Heart right ventricle (tissue), 16 donors: Measurements from ENCODE around the gene BABAM2. TPM values are rescaled to one million over a fixed set of nuclear protein-coding genes. Genes with fewer than 3 reads are reported as not detected.
"Not testable (repeated sequence)": the region's sequence is repeated elsewhere in the genome, so short reads cannot be mapped to it uniquely, and the experiment has no call there.

ENCODE experiments used
- ATAC-seq, 8 donors: fragments of 200-7000 bp; cut with Tn5 transposase; one replicate each; pipeline ENCODE4 v1.9.1; 2020; ENCODE audit warnings: mild to moderate bottlenecking in 8 of 8, moderate library complexity in 8 of 8, moderate number of reproducible peaks in 1 of 8
- DNase-seq, 2 donors: peaks; one replicate each; pipeline ENCODE4 v3.0.0-alpha.2; 2020
- H3K27ac ChIP-seq, 10 donors: fragments of 200-600 bp; sonication (generic) in 2 of 10; one replicate each; pipeline versions ENCODE4 v1.5.0 to v1.8.0; 2020 to 2022; ENCODE audit warnings: mild to moderate bottlenecking in 3 of 10
- H3K27me3 ChIP-seq, 7 donors: fragments of 200-600 bp; one replicate each; pipeline ENCODE4 v1.8.0; 2021 to 2022; ENCODE audit warnings: mild to moderate bottlenecking in 2 of 7
- H3K36me3 ChIP-seq, 9 donors: fragments of 200-600 bp; sonication (generic) in 1 of 9; one replicate each; pipeline versions ENCODE4 v1.5.0 to v1.8.0; 2020 to 2022; ENCODE audit warnings: mild to moderate bottlenecking in 2 of 9
- H3K4me1 ChIP-seq, 9 donors: fragments of 200-600 bp; sonication (generic) in 1 of 9; one replicate each; pipeline versions ENCODE4 v1.5.0 to v1.8.0; 2020 to 2022; ENCODE audit warnings: mild to moderate bottlenecking in 4 of 9
- H3K4me3 ChIP-seq, 10 donors: fragments of 200-600 bp; sonication (generic) in 2 of 10; one replicate each; pipeline versions ENCODE4 v1.5.0 to v1.8.0; 2020 to 2022; ENCODE audit warnings: mild to moderate bottlenecking in 7 of 10, moderate library complexity in 2 of 10
- H3K9me3 ChIP-seq, 11 donors: fragments of 200-600 bp in 10 of 11; sonication (generic) in 2 of 11; one replicate each; pipeline versions ENCODE4 v1.5.0 to v1.8.0; 2013 to 2022; ENCODE audit warnings: mild to moderate bottlenecking in 2 of 11, control low read depth in 1 of 11, moderate library complexity in 1 of 11
- WGBS, 2 donors: extraction: QIAGEN DNeasy Blood & Tissue Kit; methylation state at CpG; one replicate each; pipeline ENCODE4 v1.1.7; 2013; ENCODE audit warnings: inconsistent platforms in 1 of 2; 5-methylcytosine and 5-hydroxymethylcytosine counted together
- intact Hi-C, 10 donors: fragments of 100-400 bp; cut with DNase I; formaldehyde crosslinking; loops; one replicate each; pipeline versions ENCODE4 v1.11.1 to v1.14.2; 2022
- polyA plus RNA-seq, 2 donors: library from polyadenylated mRNA; stranded (reverse); fragments of 200-250 nt; gene quantifications; one replicate each; pipeline ENCODE4 v1.2.3, GENCODE V29; 2013
- total RNA-seq, 10 donors: library from RNA; stranded (reverse); fragmentation: NEBNext Ultra II Directional in 3 of 10; extraction: Animal tissue kit (Norgen Biotek cat#: 25700) in 3 of 10; gene quantifications; one replicate each; pipeline versions ENCODE4 v1.2.1 to v1.2.4, GENCODE V29; 2021 to 2023
- TF ChIP-seq, protein P1 (sequence below), 9 donors: fragments of 200-600 bp; sonication (generic) in 2 of 9; IDR thresholded peaks; one replicate each; pipeline versions ENCODE4 v1.5.0 to v1.8.0; 2021 to 2022; ENCODE audit warnings: antibody characterized with exemption in 9 of 9, mild to moderate bottlenecking in 5 of 9, moderate library complexity in 1 of 9
- donor health status: Arrhythmogenic right ventricular cardiomyopathy.
- donor health status: ischemic (EF 13 %, LVEDD 7.1; RV severe dilation, severe dysfunction).
- donor health status: healthy with polysubstance abuse.
- donor health status: DM: no; HTN: yes; CAD: no.
- donor health status: DM: no; HTN: no; CAD: no.
- donor health status: ischemic (EF 25% LVEDD 6.9; RV normal size, moderate dysfunction).
- donor health status: ischemic (EF 25% LVEDD 5.7; RV mildly dilated, moderate dysfunction).
- donor health status: healthy.
- donor health status: DM: yes; HTN: yes; CAD: no.
- donor health status: Ischemic cardiomyopathy.
- donor health status: ischemic (EF 35%, LVEDD 5.7; RV mildly dilated, moderate dysfunction).
- donor health status: nonischemic (EF 11% LVEDD 7.7; RV severe dilation, severe dysfunction).
- donor health status: DM: yes; HTN: yes; CAD: no.
- donor health status: PGD.
- donor health status: ischemic (EF 29% LVEDD 5.4; RV normal size, mild dysfunction).
- donor health status: nonischemic (EF 23%, LVEDD 6.1; RV moderate dilation, normal function).

The BABAM2 gene
- total and polyA plus RNA-seq, 12 donors: 13.3 to 83.4 (median 65.9) TPM

DNA sequence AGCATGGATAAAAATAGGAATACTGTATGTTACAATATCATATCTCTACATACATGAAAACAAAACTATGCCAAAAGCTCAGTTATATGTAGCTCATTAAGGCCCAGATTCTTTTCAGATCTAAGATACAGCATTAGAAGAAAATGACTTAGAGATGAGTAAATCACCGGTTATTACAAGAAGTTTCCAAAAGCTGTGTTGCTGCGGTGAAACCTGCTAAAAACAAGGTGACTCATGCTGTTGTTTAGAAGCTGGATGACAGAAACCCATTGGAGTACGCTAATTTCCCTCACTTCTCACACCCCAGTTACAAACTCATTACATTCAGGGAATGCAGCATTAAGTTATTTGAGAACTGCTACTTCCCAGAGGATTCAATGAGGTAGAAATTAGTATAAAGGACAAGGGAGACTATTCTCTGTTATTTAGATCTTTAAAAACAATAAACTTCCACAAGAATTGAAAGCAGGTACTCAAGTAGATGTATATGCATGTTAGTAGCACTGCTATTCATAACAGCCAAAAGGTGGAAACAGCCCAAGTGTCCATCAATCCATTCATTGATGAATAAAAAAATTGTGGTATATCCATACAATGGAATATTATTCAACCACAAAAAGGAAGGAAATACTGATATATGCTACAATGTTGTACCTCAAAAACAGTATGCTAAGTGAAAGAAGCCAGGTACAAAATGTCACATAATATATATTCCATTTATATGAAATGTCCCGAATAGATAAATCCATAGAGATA, 32.9 kb upstream of the BABAM2 start:
- Histone ChIP-seq H3K36me3 (peaks cover 0 to 9% (median 0%) of the 10 kb centered on the region in 9 donors), H3K9me3 (peaks cover 0 to 13% (median 0%) of the 10 kb centered on the region in 11 donors), H3K27ac (no peak overlapping the region), H3K27me3 (no peaks in the 10 kb centered on the region), H3K4me1 (peaks cover 0 to 12% (median 0%) of the 10 kb centered on the region in 9 donors), H3K4me3 (no peak overlapping the region)
- TF ChIP-seq, protein P1, sequence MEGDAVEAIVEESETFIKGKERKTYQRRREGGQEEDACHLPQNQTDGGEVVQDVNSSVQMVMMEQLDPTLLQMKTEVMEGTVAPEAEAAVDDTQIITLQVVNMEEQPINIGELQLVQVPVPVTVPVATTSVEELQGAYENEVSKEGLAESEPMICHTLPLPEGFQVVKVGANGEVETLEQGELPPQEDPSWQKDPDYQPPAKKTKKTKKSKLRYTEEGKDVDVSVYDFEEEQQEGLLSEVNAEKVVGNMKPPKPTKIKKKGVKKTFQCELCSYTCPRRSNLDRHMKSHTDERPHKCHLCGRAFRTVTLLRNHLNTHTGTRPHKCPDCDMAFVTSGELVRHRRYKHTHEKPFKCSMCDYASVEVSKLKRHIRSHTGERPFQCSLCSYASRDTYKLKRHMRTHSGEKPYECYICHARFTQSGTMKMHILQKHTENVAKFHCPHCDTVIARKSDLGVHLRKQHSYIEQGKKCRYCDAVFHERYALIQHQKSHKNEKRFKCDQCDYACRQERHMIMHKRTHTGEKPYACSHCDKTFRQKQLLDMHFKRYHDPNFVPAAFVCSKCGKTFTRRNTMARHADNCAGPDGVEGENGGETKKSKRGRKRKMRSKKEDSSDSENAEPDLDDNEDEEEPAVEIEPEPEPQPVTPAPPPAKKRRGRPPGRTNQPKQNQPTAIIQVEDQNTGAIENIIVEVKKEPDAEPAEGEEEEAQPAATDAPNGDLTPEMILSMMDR (IDR thresholded peaks at IDR 0.05): no peak
- no peak for ATAC-seq
- 95 to 98% methylated on average over 4 of the region's 4 CpGs for WGBS, 2 donors
- DNase-seq: no peak
- intact Hi-C loops: no loop called here

DNA sequence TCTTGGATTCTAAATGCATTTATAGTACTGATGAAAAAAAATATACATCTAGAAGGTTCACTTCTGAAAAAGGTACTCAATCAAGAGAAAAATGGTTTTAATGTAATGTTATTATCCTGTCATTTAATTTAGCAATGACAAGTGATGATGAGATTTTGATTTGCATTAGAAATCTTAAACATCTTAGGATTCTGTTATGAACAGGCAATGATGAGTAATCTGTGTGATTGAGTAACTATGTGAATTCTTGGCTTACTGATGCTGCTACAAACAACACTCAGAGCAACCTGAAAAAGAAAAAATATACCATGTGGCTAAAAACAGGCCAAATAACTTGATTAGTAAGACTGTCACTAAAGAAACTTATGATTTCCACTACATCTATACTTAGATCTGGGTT, 30.4 kb upstream of the BABAM2 start:
- TF ChIP-seq, protein P1 (IDR thresholded peaks at IDR 0.05): no peak
- no peak for ATAC-seq
- H3K4me3 ChIP-seq: no peak overlapping the region
- peaks cover 0 to 12% (median 0%) of the 10 kb centered on the region in 9 donors for H3K4me1 ChIP-seq
- peaks cover 0 to 9% (median 0%) of the 10 kb centered on the region in 9 donors for H3K36me3 ChIP-seq
- no peaks in the 10 kb centered on the region for H3K27me3 ChIP-seq
- no peak for DNase-seq
- intact Hi-C loops: no loop called here
- H3K9me3 ChIP-seq: peaks cover 0 to 13% (median 0%) of the 10 kb centered on the region in 11 donors
- no peak overlapping the region for H3K27ac ChIP-seq

- H3K4me1 ChIP-seq: no peaks in the 10 kb centered on the region
- no peak for ATAC-seq
- TF ChIP-seq, protein P1 (IDR thresholded peaks at IDR 0.05): no peak
- DNase-seq: no peak
- H3K27ac ChIP-seq: no peak overlapping the region
- H3K9me3 ChIP-seq: peaks cover 0 to 3% (median 0%) of the 10 kb centered on the region in 11 donors
- intact Hi-C loops: no loop called here
- H3K4me3 ChIP-seq: no peak overlapping the region
- peaks cover 0 to under 1% (median 0%) of the 10 kb centered on the region in 9 donors for H3K36me3 ChIP-seq
- WGBS, 2 donors: 75 to 85% methylated on average over 1 of the region's 1 CpG
- no peaks in the 10 kb centered on the region for H3K27me3 ChIP-seq
Observed at GRCh38 chr2:27863146-27863545, 27.4 kb upstream of the BABAM2 start.

- intact Hi-C loops, H3K27me3 ChIP-seq, H3K4me3 ChIP-seq, H3K27ac ChIP-seq, H3K36me3 ChIP-seq, H3K9me3 ChIP-seq, ATAC-seq, DNase-seq, H3K4me1 ChIP-seq: not testable (repeated sequence)
- WGBS, 2 donors: 95 to 98% methylated on average over 5 of the region's 5 CpGs
Observed at GRCh38 chr2:27863955-27864354, 26.6 kb upstream of the BABAM2 start.

GRCh38 chr2:27866237-27866636, 24.3 kb upstream of the BABAM2 start:
- Histone ChIP-seq H3K36me3 (no peaks in the 10 kb centered on the region), H3K4me1 (no peaks in the 10 kb centered on the region), H3K9me3 (no peaks in the 10 kb centered on the region), H3K4me3 (no peak overlapping the region), H3K27ac (no peak overlapping the region), H3K27me3 (no peaks in the 10 kb centered on the region)
- intact Hi-C loops: no loop called here
- TF ChIP-seq, protein P1 (IDR thresholded peaks at IDR 0.05): no peak
- 73 to 76% methylated on average over 1 of the region's 1 CpG for WGBS, 2 donors
- DNase-seq (no peak), ATAC-seq (no peak)
